DLD1 (cell line): ENCODE measurements around the gene ARAF.
"Not testable (repeated sequence)": the region's sequence is repeated elsewhere in the genome, so short reads cannot be mapped to it uniquely, and the experiment has no call there.

ENCODE experiments used
- in situ Hi-C: cut with HindIII; loops from 2 replicates; pipeline ENCODE4 v1.10.0; 2017; ENCODE audit warnings: low sequenced_read_pairs

ARAF gene

GRCh38 chrX:47584714-47585113 is 23.7 kb downstream of the ARAF start:
- in situ Hi-C loops: no loop called here

- in situ Hi-C loops: no loop called here
Observed at GRCh38 chrX:47585273-47585672, 24.3 kb downstream of the ARAF start.

- in situ Hi-C loops: no loop called here
Observed at GRCh38 chrX:47586043-47586787, 25.2 kb downstream of the ARAF start.

- in situ Hi-C loops: no loop called here
Observed at GRCh38 chrX:47587091-47587891, 26.3 kb downstream of the ARAF start.

- in situ Hi-C loops: no loop called here
Observed at GRCh38 chrX:47587906-47588735, 27.1 kb downstream of the ARAF start.

GRCh38 chrX:47590984-47591383 is 30.0 kb downstream of the ARAF start:
- in situ Hi-C loops: no loop called here

- in situ Hi-C loops: no loop called here
Observed at GRCh38 chrX:47593522-47593921, 32.5 kb downstream of the ARAF start.

GRCh38 chrX:47595716-47596251 is 34.8 kb downstream of the ARAF start:
- in situ Hi-C loops: no loop called here

- in situ Hi-C loops: no loop called here
Observed at GRCh38 chrX:47596256-47596655, 35.3 kb downstream of the ARAF start.

- in situ Hi-C loops: no loop called here
Observed at GRCh38 chrX:47597222-47597621, 36.2 kb downstream of the ARAF start.

- in situ Hi-C loops: not testable (repeated sequence)
Observed at GRCh38 chrX:47603125-47603524, 42.1 kb downstream of the ARAF start.

- in situ Hi-C loops: no loop called here
Observed at GRCh38 chrX:47605024-47605423, 44.0 kb downstream of the ARAF start.

- in situ Hi-C loops: no loop called here
Observed at GRCh38 chrX:47607091-47607490, 46.1 kb downstream of the ARAF start.

- in situ Hi-C loops: no loop called here
Observed at GRCh38 chrX:47608130-47608810, 47.3 kb downstream of the ARAF start.

GRCh38 chrX:47610511-47610910 is 49.5 kb downstream of the ARAF start:
- in situ Hi-C loops: no loop called here

- in situ Hi-C loops: no loop called here
Observed at GRCh38 chrX:47611489-47611888, 50.5 kb downstream of the ARAF start.

- in situ Hi-C loops: no loop called here
Observed at GRCh38 chrX:47611926-47612325, 50.9 kb downstream of the ARAF start.

- in situ Hi-C loops: no loop called here
Observed at GRCh38 chrX:47612418-47612817, 51.4 kb downstream of the ARAF start.

GRCh38 chrX:47613082-47613481 is 52.1 kb downstream of the ARAF start:
- in situ Hi-C loops: no loop called here

- in situ Hi-C loops: no loop called here
Observed at GRCh38 chrX:47614618-47615017, 53.6 kb downstream of the ARAF start.
